ENCODE data around the gene HECTD3. TPM values are rescaled to one million over a fixed set of nuclear protein-coding genes. Genes with fewer than 3 reads are reported as not detected.

Gene HECTD3
- 17.7 and 18.3 TPM in 2 replicates for total RNA-seq

DNA sequence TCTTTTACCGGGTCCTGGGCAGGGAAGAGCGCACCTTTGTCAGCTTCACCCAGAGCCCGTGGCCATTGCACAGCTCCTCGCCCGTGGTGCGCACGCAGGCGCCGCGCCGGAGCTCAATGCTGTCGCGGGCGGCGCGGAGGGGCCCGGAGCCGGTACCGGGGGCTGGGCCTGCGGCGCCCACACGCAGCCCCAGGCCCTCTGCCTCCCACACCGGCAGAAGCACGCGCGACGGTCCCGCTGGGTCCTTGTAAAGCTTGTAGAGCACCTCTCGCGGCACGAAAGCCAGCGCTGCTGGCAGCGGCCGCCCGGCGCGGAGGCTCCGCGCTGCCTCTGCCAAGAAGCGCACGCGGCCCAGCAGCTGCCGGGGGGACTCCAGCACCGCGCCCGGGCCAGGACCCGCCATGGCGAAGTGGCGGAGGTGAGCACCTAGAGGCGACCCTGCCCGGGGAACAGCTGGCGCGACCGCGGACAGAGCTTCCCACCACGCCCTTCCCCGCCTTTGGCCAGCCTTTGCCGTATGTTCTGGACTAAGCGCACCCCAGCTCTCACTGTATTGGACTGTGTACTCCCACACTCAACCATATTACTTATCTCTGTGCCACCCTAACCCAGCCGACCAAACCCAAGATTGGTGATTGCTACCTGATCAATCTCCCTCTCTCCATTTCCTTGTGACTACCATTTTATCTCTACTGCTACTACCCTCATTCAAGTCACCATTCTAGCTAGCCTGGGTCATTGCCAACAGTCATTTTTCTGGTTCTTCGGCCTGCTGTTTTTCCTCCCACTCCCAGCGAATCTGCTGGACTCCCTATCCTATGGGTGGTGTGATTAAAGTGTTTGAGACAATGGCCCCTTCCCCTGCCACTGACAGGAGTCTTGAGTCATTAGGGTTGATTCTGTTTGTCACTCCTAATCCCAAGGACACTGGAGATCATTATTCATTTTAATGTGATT is at the start of gene HECTD3:
HECTD3 (minus strand) TSS at position 470 of the 957 bp plus-strand sequence; CDS start at position 403, 67 bp downstream.

DNA sequence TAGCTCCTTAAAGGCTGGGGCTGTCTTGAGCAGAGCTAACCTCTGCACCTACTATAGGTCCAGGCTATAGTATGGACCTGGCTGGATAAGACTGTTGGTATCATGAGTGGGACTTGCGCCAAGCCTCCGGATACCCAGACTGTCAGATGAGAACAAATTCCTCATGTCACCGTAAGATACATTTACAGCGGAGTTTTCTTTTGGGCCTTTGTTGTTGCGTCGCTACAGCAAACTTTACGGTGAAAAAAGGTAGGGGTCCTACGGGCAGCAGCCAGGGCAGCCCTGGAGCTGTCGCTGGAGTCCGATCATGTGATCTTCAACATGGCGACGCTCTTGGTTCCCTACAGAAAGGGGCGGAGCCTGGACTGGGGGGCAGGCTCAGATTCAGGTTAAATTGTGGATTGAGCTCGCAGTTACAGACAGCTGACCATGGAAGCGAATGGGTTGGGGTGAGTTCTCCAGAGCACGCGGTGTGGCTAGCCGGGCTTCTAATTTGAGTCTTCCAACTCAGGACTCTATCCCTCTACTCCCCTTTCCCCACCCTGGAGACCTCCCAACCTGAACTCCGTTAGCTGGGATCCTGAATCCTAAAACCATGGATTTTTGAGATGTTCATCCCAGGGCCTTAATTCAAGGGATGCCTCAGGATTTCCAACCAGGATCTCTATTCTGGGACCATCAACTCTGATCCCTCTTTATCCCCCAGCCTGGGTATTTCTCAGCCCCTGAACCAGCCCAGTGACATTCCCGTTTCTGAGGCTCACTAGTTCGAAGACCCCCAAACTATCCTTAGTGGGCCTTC is 914 bp upstream of the HECTD3 start, which contains the start of gene UROD:
UROD (plus strand) TSS at position 418 of the 802 bp plus-strand sequence; CDS start at position 430, 12 bp downstream.

Other genes with a start within 250 kb of the HECTD3 start
- 1,932 and 2,076 TPM in 2 replicates for gene RPS8, start 235.8 kb downstream of the HECTD3 start, total RNA-seq
- gene BEST4, start 223.2 kb downstream of the HECTD3 start, total RNA-seq: 0.09 TPM in 1 of 2 replicates, not detected in the other
- 13.4 and 20.0 TPM in 2 replicates for gene PLK3, start 210.9 kb downstream of the HECTD3 start, total RNA-seq
- 0.26 and 2.2 TPM in 2 replicates for gene DYNLT4, start 204.0 kb downstream of the HECTD3 start, total RNA-seq
- gene BTBD19, start 202.8 kb downstream of the HECTD3 start, total RNA-seq: 4.2 and 6.2 TPM in 2 replicates
- 0.09 TPM in 1 of 2 replicates, not detected in the other for gene PTCH2, start 168.1 kb downstream of the HECTD3 start, total RNA-seq
- 10.2 and 15.0 TPM in 2 replicates for gene EIF2B3, start 24.7 kb downstream of the HECTD3 start, total RNA-seq
- 191 and 239 TPM in 2 replicates for gene UROD, start 930 bp upstream of the HECTD3 start, total RNA-seq
- gene ZSWIM5, start 195.3 kb upstream of the HECTD3 start, total RNA-seq: 7.5 and 10.1 TPM in 2 replicates

Measured in dermis lymphatic vessel endothelial cell (primary cell).